Spleen (tissue), 7 donors: ENCODE measurements around the gene CYP8B1.

Source experiments
- POLR2A ChIP-seq, 3 donors: fragments of 450-650 bp; IDR thresholded peaks; one replicate each; pipeline ENCODE4 v1.5.1; 2017; ENCODE audit warnings: antibody characterized with exemption in 3 of 3, mild to moderate bottlenecking in 1 of 3
- POLR2AphosphoS5 ChIP-seq, 3 donors: sonication (generic); formaldehyde crosslinking; IDR thresholded peaks; one replicate each; pipeline ENCODE4 v1.5.1; 2017; ENCODE audit warnings: antibody characterized with exemption in 3 of 3
- TF ChIP-seq, protein P1 (sequence below), 11 experiments: fragments of 200-600 bp in 7 of 11; fragments of 450-650 bp in 4 of 11; sonication (generic) in 4 of 11; IDR thresholded peaks in 8 of 11; conservative IDR thresholded peaks in 3 of 11; 1 replicate in 7 of 11; 2 replicates in 4 of 11; pipeline versions ENCODE4 v1.4.0 to v1.8.0; 2016 to 2021; ENCODE audit warnings: antibody characterized with exemption in 11 of 11, inconsistent platforms in 4 of 11, mild to moderate bottlenecking in 1 of 11
- donor health status: DM: no; HTN: no; CAD: no; lungs with moderate emphysema.
- donor health status: DM: no; HTN: no; CAD: no.
- donor health status: DM: no; HTN: no; CAD: no.

- TF ChIP-seq POLR2AphosphoS5 (IDR thresholded peaks at IDR 0.05) (no peak), POLR2A (IDR thresholded peaks at IDR 0.05) (no peak)
- TF ChIP-seq, protein P1, sequence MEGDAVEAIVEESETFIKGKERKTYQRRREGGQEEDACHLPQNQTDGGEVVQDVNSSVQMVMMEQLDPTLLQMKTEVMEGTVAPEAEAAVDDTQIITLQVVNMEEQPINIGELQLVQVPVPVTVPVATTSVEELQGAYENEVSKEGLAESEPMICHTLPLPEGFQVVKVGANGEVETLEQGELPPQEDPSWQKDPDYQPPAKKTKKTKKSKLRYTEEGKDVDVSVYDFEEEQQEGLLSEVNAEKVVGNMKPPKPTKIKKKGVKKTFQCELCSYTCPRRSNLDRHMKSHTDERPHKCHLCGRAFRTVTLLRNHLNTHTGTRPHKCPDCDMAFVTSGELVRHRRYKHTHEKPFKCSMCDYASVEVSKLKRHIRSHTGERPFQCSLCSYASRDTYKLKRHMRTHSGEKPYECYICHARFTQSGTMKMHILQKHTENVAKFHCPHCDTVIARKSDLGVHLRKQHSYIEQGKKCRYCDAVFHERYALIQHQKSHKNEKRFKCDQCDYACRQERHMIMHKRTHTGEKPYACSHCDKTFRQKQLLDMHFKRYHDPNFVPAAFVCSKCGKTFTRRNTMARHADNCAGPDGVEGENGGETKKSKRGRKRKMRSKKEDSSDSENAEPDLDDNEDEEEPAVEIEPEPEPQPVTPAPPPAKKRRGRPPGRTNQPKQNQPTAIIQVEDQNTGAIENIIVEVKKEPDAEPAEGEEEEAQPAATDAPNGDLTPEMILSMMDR (IDR thresholded peaks at IDR 0.05 in 8 of 11, conservative IDR thresholded peaks at IDR 0.05 in 3 of 11), result no peak
Measured at GRCh38 chr3:42853056-42853455, 22.6 kb downstream of the CYP8B1 start.
